Measurements from ENCODE around the gene GNB3. TPM values are rescaled to one million over a fixed set of nuclear protein-coding genes. Genes with fewer than 3 reads are reported as not detected.
A peak's percentile ranks its signal among the peaks of the same experiment; 100 is the strongest.
"Not testable (repeated sequence)": the region's sequence is repeated elsewhere in the genome, so short reads cannot be mapped to it uniquely, and the experiment has no call there.

The GNB3 gene
- polyA plus RNA-seq, 1 of the 3 experiments (the other 2 are of a cell fraction), result 12.9 TPM

- TF ChIP-seq RXRA (IDR thresholded peaks at IDR 0.05; ENCODE audit: borderline replicate concordance, low read depth) (no peak), RFX5 (IDR thresholded peaks at IDR 0.05; ENCODE audit: low read length) (peak; percentile 50; the same call in 1 of the 2 replicates), JUND (IDR thresholded peaks at IDR 0.05) (no peak), CTCF (IDR thresholded peaks at IDR 0.05) (peak; percentile 79), NRF1 (IDR thresholded peaks at IDR 0.05; ENCODE audit: low read depth, low read length) (peak; percentile 83), ELF1 (IDR thresholded peaks at IDR 0.05) (no peak), RAD21 (IDR thresholded peaks at IDR 0.05; ENCODE audit: low read length) (peak; percentile 58), FOXM1 (IDR thresholded peaks at IDR 0.05; ENCODE audit: low read depth) (no peak), FOSL2 (IDR thresholded peaks at IDR 0.05; ENCODE audit: borderline replicate concordance, low read depth) (no peak), EZH2phosphoT487 (IDR thresholded peaks at IDR 0.05; ENCODE audit: borderline replicate concordance, low read depth) (no peak), TEAD4 (IDR thresholded peaks at IDR 0.05; ENCODE audit: borderline replicate concordance, insufficient read depth) (no peak), FOXJ3 (CRISPR knock-in tag; IDR thresholded peaks at IDR 0.05) (no peak)
Observed at GRCh38 chr12:6890789-6891645, 50.3 kb downstream of the GNB3 start (continued).

GRCh38 chr12:6891646-6892001 lies 50.9 kb downstream of the GNB3 start:
- no peaks in the 10 kb centered on the region for H3K36me3 ChIP-seq (replicated peaks in 1 of 2; ENCODE audit: control insufficient read depth in 1 of 2, insufficient read depth in 2 of 2, low read length in 1 of 2)
- ChIA-PET POLR2A (interaction anchor here (0.6 to 1.7 kb wide), 14 partner anchors 10 to 1145 kb away, joined by 3 to 24 read pairs (median 6); partner anchors contain the start of genes C12orf57, ENO2, LRRC23 and P3H3), CTCF (interaction anchor here (0.6 to 4.6 kb wide), 30 partner anchors 9 to 194 kb away, joined by 3 to 122 read pairs (median 5); partner anchors contain the start of genes ENO2, LRRC23, SPSB2 and TPI1)
- TF ChIP-seq RAD21 (IDR thresholded peaks at IDR 0.05; ENCODE audit: low read length) (no peak), MEF2A (IDR thresholded peaks at IDR 0.05; ENCODE audit: borderline replicate concordance, low read depth) (no peak), GATA2 (CRISPR knock-in tag; IDR thresholded peaks at IDR 0.05) (no peak), JUND (IDR thresholded peaks at IDR 0.05) (no peak), GABPA (IDR thresholded peaks at IDR 0.05; ENCODE audit: low read depth) (no peak)
- TF ChIP-seq, protein P1, sequence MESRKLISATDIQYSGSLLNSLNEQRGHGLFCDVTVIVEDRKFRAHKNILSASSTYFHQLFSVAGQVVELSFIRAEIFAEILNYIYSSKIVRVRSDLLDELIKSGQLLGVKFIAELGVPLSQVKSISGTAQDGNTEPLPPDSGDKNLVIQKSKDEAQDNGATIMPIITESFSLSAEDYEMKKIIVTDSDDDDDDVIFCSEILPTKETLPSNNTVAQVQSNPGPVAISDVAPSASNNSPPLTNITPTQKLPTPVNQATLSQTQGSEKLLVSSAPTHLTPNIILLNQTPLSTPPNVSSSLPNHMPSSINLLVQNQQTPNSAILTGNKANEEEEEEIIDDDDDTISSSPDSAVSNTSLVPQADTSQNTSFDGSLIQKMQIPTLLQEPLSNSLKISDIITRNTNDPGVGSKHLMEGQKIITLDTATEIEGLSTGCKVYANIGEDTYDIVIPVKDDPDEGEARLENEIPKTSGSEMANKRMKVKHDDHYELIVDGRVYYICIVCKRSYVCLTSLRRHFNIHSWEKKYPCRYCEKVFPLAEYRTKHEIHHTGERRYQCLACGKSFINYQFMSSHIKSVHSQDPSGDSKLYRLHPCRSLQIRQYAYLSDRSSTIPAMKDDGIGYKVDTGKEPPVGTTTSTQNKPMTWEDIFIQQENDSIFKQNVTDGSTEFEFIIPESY (IDR thresholded peaks at IDR 0.05; ENCODE audit: borderline replicate concordance, low read depth), result no peak
- TF ChIP-seq, protein P2, sequence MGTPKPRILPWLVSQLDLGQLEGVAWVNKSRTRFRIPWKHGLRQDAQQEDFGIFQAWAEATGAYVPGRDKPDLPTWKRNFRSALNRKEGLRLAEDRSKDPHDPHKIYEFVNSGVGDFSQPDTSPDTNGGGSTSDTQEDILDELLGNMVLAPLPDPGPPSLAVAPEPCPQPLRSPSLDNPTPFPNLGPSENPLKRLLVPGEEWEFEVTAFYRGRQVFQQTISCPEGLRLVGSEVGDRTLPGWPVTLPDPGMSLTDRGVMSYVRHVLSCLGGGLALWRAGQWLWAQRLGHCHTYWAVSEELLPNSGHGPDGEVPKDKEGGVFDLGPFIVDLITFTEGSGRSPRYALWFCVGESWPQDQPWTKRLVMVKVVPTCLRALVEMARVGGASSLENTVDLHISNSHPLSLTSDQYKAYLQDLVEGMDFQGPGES (IDR thresholded peaks at IDR 0.05; ENCODE audit: low read depth, low read length), result no peak
- TF ChIP-seq, protein P3, sequence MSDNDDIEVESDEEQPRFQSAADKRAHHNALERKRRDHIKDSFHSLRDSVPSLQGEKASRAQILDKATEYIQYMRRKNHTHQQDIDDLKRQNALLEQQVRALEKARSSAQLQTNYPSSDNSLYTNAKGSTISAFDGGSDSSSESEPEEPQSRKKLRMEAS (IDR thresholded peaks at IDR 0.05; ENCODE audit: low read depth), result no peak
- H3K27ac ChIP-seq (ENCODE audit: low read depth in 2 of 2, low read length in 1 of 2), result peak overlapping the region; percentile 80 to 84
- no peaks in the 10 kb centered on the region for H3K9me3 ChIP-seq
- H3K4me2 ChIP-seq, result peak overlapping the region; percentile 87
- H3K4me3 ChIP-seq (ENCODE audit: low read depth in 2 of 2, low read length in 1 of 2), result peak overlapping the region; percentile 44 to 63
- H3K9ac ChIP-seq, result peak overlapping the region; percentile 78
- H4K20me1 ChIP-seq (ENCODE audit: insufficient read depth), result no peaks in the 10 kb centered on the region
- H3K4me1 ChIP-seq (ENCODE audit: control insufficient read depth in 1 of 2, insufficient read depth in 2 of 2, low read depth in 1 of 2, low read length in 1 of 2), result peaks cover 6 to 9% of the 10 kb centered on the region in 2 experiments; a peak in 3 of 4 replicates
- H3F3A ChIP-seq (replicated peaks; ENCODE audit: insufficient read depth), result peaks cover 16% of the 10 kb centered on the region
- DNase-seq, result no peak
- no peaks in the 10 kb centered on the region for H3K9me2 ChIP-seq
- H3K79me2 ChIP-seq (ENCODE audit: insufficient read depth), result no peaks in the 10 kb centered on the region
- no peaks in the 10 kb centered on the region for H3K27me3 ChIP-seq (ENCODE audit: insufficient read depth)
- peak overlapping the region; percentile 98 for H2AFZ ChIP-seq (ENCODE audit: low read depth)
- WGBS (ENCODE audit: low lambda C conversion rate), result 77% methylated on average over 5 of the region's 5 CpGs

GRCh38 chr12:6892683-6893082 lies 52.0 kb downstream of the GNB3 start:
- H3K4me1 ChIP-seq (ENCODE audit: control insufficient read depth in 1 of 2, insufficient read depth in 2 of 2, low read depth in 1 of 2, low read length in 1 of 2); H3K4me2 ChIP-seq; H3K9ac ChIP-seq; H3K27me3 ChIP-seq (ENCODE audit: insufficient read depth); POLR2A ChIA-PET; H4K20me1 ChIP-seq (ENCODE audit: insufficient read depth); H3K9me3 ChIP-seq; H3K4me3 ChIP-seq (ENCODE audit: low read depth in 2 of 2, low read length in 1 of 2); H3K9me2 ChIP-seq; H2AFZ ChIP-seq (ENCODE audit: low read depth); DNase-seq; H3K27ac ChIP-seq (ENCODE audit: low read depth in 2 of 2, low read length in 1 of 2); H3K79me2 ChIP-seq (ENCODE audit: insufficient read depth); H3K36me3 ChIP-seq (replicated peaks in 1 of 2; ENCODE audit: control insufficient read depth in 1 of 2, insufficient read depth in 2 of 2, low read length in 1 of 2): not testable (repeated sequence)
- WGBS (ENCODE audit: low lambda C conversion rate), result 81% methylated on average over 3 of the region's 3 CpGs
- H3F3A ChIP-seq (replicated peaks; ENCODE audit: insufficient read depth), result peaks cover 13% of the 10 kb centered on the region
- CTCF ChIA-PET, result interaction anchor here (0.7 to 4.6 kb wide), 3 partner anchors 24 to 60 kb away, joined by 3 to 122 read pairs (median 11); partner anchors contain the start of genes SPSB2 and TPI1

All from SK-N-SH (cell line).